Astrocyte of the cerebellum (primary cell): ENCODE results near the gene PLEKHG3.

Source experiments
- DNase-seq: peaks from one replicate; pipeline ENCODE4 v3.0.0-alpha.2; 2011; ENCODE audit warnings: low read depth
- H3K4me3 ChIP-seq: 2 replicates; pipeline ENCODE4 v1.5.1; 2011; ENCODE audit warnings: mild to moderate bottlenecking, low read depth, low read length, moderate library complexity
- CTCF ChIP-seq: IDR thresholded peaks from 2 replicates; pipeline ENCODE4 v1.5.1; 2012; ENCODE audit warnings: low read length, low read depth, moderate library complexity, mild to moderate bottlenecking; ENCODE audit errors: missing control alignments
- in situ Hi-C: cut with HindIII; loops from 2 replicates; pipeline ENCODE4 v1.10.0; 2017; ENCODE audit warnings: low sequenced_read_pairs

The PLEKHG3 gene

GRCh38 chr14:64680013-64680713 lies 24.1 kb upstream of the PLEKHG3 start:
- in situ Hi-C loops: no loop called here
- no peak overlapping the region for H3K4me3 ChIP-seq
- no peak for TF ChIP-seq CTCF
- DNase-seq: no peak

GRCh38 chr14:64680714-64681065 lies 23.5 kb upstream of the PLEKHG3 start:
- H3K4me3 ChIP-seq: no peak overlapping the region
- TF ChIP-seq CTCF: no peak
- no peak for DNase-seq
- in situ Hi-C loops: no loop called here

- DNase-seq: no peak
- TF ChIP-seq CTCF: no peak
- H3K4me3 ChIP-seq: no peak overlapping the region
- in situ Hi-C loops: no loop called here
Observed at GRCh38 chr14:64681796-64682710, 22.2 kb upstream of the PLEKHG3 start.

- in situ Hi-C loops: no loop called here
- DNase-seq: no peak
- TF ChIP-seq CTCF: no peak
- H3K4me3 ChIP-seq: no peak overlapping the region
Observed at GRCh38 chr14:64682843-64683242, 21.4 kb upstream of the PLEKHG3 start.

- no peak for TF ChIP-seq CTCF
- in situ Hi-C loops: no loop called here
- no peak overlapping the region for H3K4me3 ChIP-seq
- no peak for DNase-seq
Observed at GRCh38 chr14:64683264-64683663, 21.0 kb upstream of the PLEKHG3 start.

- DNase-seq: peak; percentile 36
- in situ Hi-C loops: no loop called here
- TF ChIP-seq CTCF: no peak
- H3K4me3 ChIP-seq: no peak overlapping the region
Observed at GRCh38 chr14:64684091-64684490, 20.1 kb upstream of the PLEKHG3 start.
